Neural cell (in vitro differentiated cells): Measurements from ENCODE around the gene MAP3K7CL. TPM values are rescaled to one million over a fixed set of nuclear protein-coding genes. Genes with fewer than 3 reads are reported as not detected.

ENCODE experiments used
- H2AFZ ChIP-seq: fragments of 200-600, 300-800 bp; sonication (generic), shearing (Covaris generic); 2 replicates; pipeline ENCODE4 v1.6.0; 2014; ENCODE audit warnings: low read depth, mild to moderate bottlenecking, antibody characterized with exemption, low read length, moderate library complexity
- H3F3A ChIP-seq: fragments of 200-600 bp; shearing (Covaris generic); 2 replicates; pipeline ENCODE4 v1.6.1; 2016; ENCODE audit warnings: mild to moderate bottlenecking, moderate library complexity, mixed read lengths, antibody characterized with exemption, low read length; ENCODE audit not compliant: insufficient read depth, poor library complexity, severe bottlenecking
- H3K27ac ChIP-seq: fragments of 200-600, 300-800 bp; sonication (generic), shearing (Covaris generic); 2 replicates; pipeline ENCODE4 v1.5.1; 2014; ENCODE audit warnings: mild to moderate bottlenecking, low read length, moderate library complexity
- H3K27me3 ChIP-seq: fragments of 300-800, 200-600 bp; sonication (generic), shearing (Covaris generic); 2 replicates; pipeline ENCODE4 v1.6.0; 2014; ENCODE audit warnings: mild to moderate bottlenecking, low read depth, low read length, moderate library complexity; ENCODE audit not compliant: insufficient read depth
- H3K36me3 ChIP-seq: fragments of 300-800, 200-600 bp; sonication (generic), shearing (Covaris generic); 2 replicates; pipeline ENCODE4 v1.5.1; 2014; ENCODE audit warnings: mild to moderate bottlenecking, antibody characterized with exemption, low read length, moderate library complexity; ENCODE audit not compliant: insufficient read depth
- H3K4me2 ChIP-seq: fragments of 300-800, 200-600 bp; sonication (generic), shearing (Covaris generic); 2 replicates; pipeline ENCODE4 v1.6.0; 2014; ENCODE audit warnings: mild to moderate bottlenecking, low read length
- H3K4me3 ChIP-seq: fragments of 300-800, 200-600 bp; sonication (generic), shearing (Covaris generic); 2 replicates; pipeline ENCODE4 v1.5.1; 2014; ENCODE audit warnings: mild to moderate bottlenecking, low read length, moderate library complexity
- H3K79me2 ChIP-seq: fragments of 200-600 bp; shearing (Covaris generic); replicated peaks from 2 replicates; pipeline ENCODE4 v1.6.0; 2014; ENCODE audit warnings: mild to moderate bottlenecking, low read length, moderate library complexity; ENCODE audit not compliant: insufficient read depth
- H3K9ac ChIP-seq: fragments of 300-800, 200-600 bp; sonication (generic), shearing (Covaris generic); 2 replicates; pipeline ENCODE4 v1.6.1; 2016; ENCODE audit warnings: mild to moderate bottlenecking, low read length, mixed read lengths
- H3K9me2 ChIP-seq: fragments of 200-600 bp; shearing (Covaris generic); 2 replicates; pipeline ENCODE4 v1.6.1; 2016; ENCODE audit warnings: mild to moderate bottlenecking, low read length, mixed read lengths; ENCODE audit not compliant: insufficient read depth
- H3K9me3 ChIP-seq: fragments of 200-600, 300-800 bp; sonication (generic), shearing (Covaris generic); 2 replicates; pipeline ENCODE4 v1.6.1; 2016; ENCODE audit warnings: mild to moderate bottlenecking, mixed run types, low read length, moderate library complexity, mixed read lengths
- H4K20me1 ChIP-seq: fragments of 200-600 bp; shearing (Covaris generic); 2 replicates; pipeline ENCODE4 v1.6.1; 2016; ENCODE audit warnings: mild to moderate bottlenecking, mixed run types; ENCODE audit not compliant: insufficient read depth
- CTCF ChIP-seq: fragments of 450-650 bp; IDR thresholded peaks from 2 replicates; pipeline ENCODE4 v1.5.1; 2014; ENCODE audit warnings: antibody characterized with exemption, mild to moderate bottlenecking, moderate library complexity; ENCODE audit not compliant: poor library complexity, severe bottlenecking
- EP300 ChIP-seq: fragments of 450-650 bp; conservative IDR thresholded peaks from 2 replicates; pipeline ENCODE4 v1.6.1; 2014; ENCODE audit warnings: antibody characterized with exemption, mild to moderate bottlenecking, moderate library complexity; ENCODE audit not compliant: poor library complexity, severe bottlenecking
- EZH2 ChIP-seq: fragments of 200-600, 300-800 bp; shearing (Covaris generic), sonication (generic); IDR thresholded peaks from 2 replicates; pipeline ENCODE4 v1.6.1; 2014; ENCODE audit warnings: antibody characterized with exemption, low read length, borderline replicate concordance, mild to moderate bottlenecking; ENCODE audit not compliant: insufficient read depth, poor library complexity, severe bottlenecking
- MXI1 ChIP-seq: fragments of 450-650 bp; conservative IDR thresholded peaks from 2 replicates; pipeline ENCODE4 v1.6.1; 2014; ENCODE audit warnings: antibody characterized with exemption, mild to moderate bottlenecking; ENCODE audit not compliant: poor library complexity, severe bottlenecking
- POLR2AphosphoS5 ChIP-seq: IDR thresholded peaks from 2 replicates; pipeline ENCODE4 v1.6.1; 2012
- RAD21 ChIP-seq: fragments of 450-650 bp; conservative IDR thresholded peaks from 2 replicates; pipeline ENCODE4 v1.6.1; 2014; ENCODE audit warnings: antibody characterized with exemption, mild to moderate bottlenecking, moderate library complexity
- REST ChIP-seq: IDR thresholded peaks from 2 replicates; pipeline ENCODE4 v1.6.1; 2012; ENCODE audit warnings: borderline replicate concordance
- SMC3 ChIP-seq: fragments of 450-650 bp; conservative IDR thresholded peaks from 2 replicates; pipeline ENCODE4 v1.6.1; 2014; ENCODE audit warnings: antibody characterized with exemption, mild to moderate bottlenecking, moderate library complexity; ENCODE audit not compliant: poor library complexity
- TAF1 ChIP-seq: IDR thresholded peaks from 2 replicates; pipeline ENCODE4 v1.6.1; 2012; ENCODE audit warnings: low read depth
- polyA minus RNA-seq: library from RNA; depleted of rRNA, polyadenylated mRNA; stranded (reverse); fragments of >200 nt; gene quantifications from 2 replicates; pipeline ENCODE4 v1.2.3, GENCODE V29; 2014
- polyA plus RNA-seq: library from polyadenylated mRNA; depleted of rRNA; stranded (reverse); fragments of >200 nt; gene quantifications from 2 replicates; pipeline ENCODE4 v1.2.3, GENCODE V29; 2014

MAP3K7CL gene
- not detected in 2 replicates for polyA plus RNA-seq
- 0.46 TPM in 1 of 2 replicates, not detected in the other for polyA minus RNA-seq

- Histone ChIP-seq H3K9ac (no peak within 1 kb of the TSS), H3K36me3 (no peaks in the 10 kb centered on the region), H3F3A (no peaks in the 10 kb centered on the region), H3K27me3 (no peaks in the 10 kb centered on the region), H3K79me2 (no peaks in the 10 kb centered on the region), H3K9me3 (no peaks in the 10 kb centered on the region), H3K9me2 (no peaks in the 10 kb centered on the region), H3K27ac (no peak within 1 kb of the TSS), H3K4me3 (no peak within 1 kb of the TSS), H2AFZ (no peak within 1 kb of the TSS), H4K20me1 (no peaks in the 10 kb centered on the region), H3K4me2 (no peak within 1 kb of the TSS)
- no peak for TF ChIP-seq EP300
- no peak for TF ChIP-seq POLR2AphosphoS5
- no peak for TF ChIP-seq REST
Measured at GRCh38 chr21:29130270-29130969, at the start of gene MAP3K7CL. Gene MAP3K7CL (plus strand): TSS chr21:29130644. CDS start chr21:29133345, 2,701 bp downstream.

- Histone ChIP-seq H3K9me3 (no peaks in the 10 kb centered on the region), H3K79me2 (no peaks in the 10 kb centered on the region), H3K4me2 (no peak overlapping the region), H3K36me3 (no peaks in the 10 kb centered on the region), H3F3A (no peaks in the 10 kb centered on the region), H3K27me3 (no peaks in the 10 kb centered on the region), H3K9ac (no peak overlapping the region), H3K27ac (no peak overlapping the region), H4K20me1 (no peaks in the 10 kb centered on the region), H3K4me3 (no peak overlapping the region), H2AFZ (no peak overlapping the region), H3K9me2 (no peaks in the 10 kb centered on the region)
- TF ChIP-seq TAF1 (no peak), POLR2AphosphoS5 (no peak), CTCF (no peak), EZH2 (no peak), RAD21 (no peak), EP300 (no peak), REST (no peak), MXI1 (no peak), SMC3 (no peak)
Measured at GRCh38 chr21:29082046-29082815, 48.2 kb upstream of the MAP3K7CL start.
